ENCODE data around the gene C1QTNF3. TPM values are rescaled to one million over a fixed set of nuclear protein-coding genes. Genes with fewer than 3 reads are reported as not detected.

Gene C1QTNF3
- total and polyA plus RNA-seq, 4 donors: 30.3 to 52.4 (median 40.7) TPM

- no peaks in the 10 kb centered on the region for H3K4me1 ChIP-seq (ENCODE audit: control insufficient read depth, insufficient read depth, low read length)
- H3K27me3 ChIP-seq (ENCODE audit: control insufficient read depth, insufficient read depth, low read length): no peaks in the 10 kb centered on the region
- no peaks in the 10 kb centered on the region for H3K9me3 ChIP-seq (ENCODE audit: control insufficient read depth, insufficient read depth, low read length)
- H3K4me3 ChIP-seq (ENCODE audit: low read depth, low read length): no peak overlapping the region
- no peak for DNase-seq (ENCODE audit: low read depth in 4 of 6, low spot score in 6 of 6)
- H3K27ac ChIP-seq (ENCODE audit: low read depth, low read length): no peak overlapping the region
- no CpG with 5 or more reads among the region's 1 CpG for WGBS (ENCODE audit: insufficient coverage)
- peaks cover 11% of the 10 kb centered on the region for H3K36me3 ChIP-seq (ENCODE audit: control insufficient read depth, insufficient read depth, low read length)
Measured at GRCh38 chr5:34030048-34030447, 13.0 kb downstream of the C1QTNF3 start.

DNA sequence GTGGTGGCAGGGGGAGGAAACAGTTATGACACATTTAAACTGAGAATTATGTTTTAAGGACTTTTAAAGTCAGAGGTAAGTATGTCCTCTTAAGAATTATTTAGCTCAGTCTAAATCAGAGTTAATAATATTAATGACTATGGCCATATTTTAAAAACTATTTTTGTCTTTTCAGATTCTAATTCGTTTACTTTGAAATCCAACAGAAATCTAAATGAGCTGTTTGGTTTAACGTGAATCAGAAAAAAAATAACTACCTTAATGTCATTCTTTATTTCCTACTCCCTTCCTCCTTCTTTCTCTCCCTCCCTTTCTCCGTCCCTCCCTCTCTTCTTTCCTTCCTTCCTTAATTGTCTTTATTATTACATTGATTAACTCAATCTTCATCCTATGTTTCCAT lies 14.7 kb downstream of the C1QTNF3 start:
- H3K27me3 ChIP-seq (ENCODE audit: control insufficient read depth, insufficient read depth, low read length): no peaks in the 10 kb centered on the region
- H3K4me3 ChIP-seq (ENCODE audit: low read depth, low read length): no peak overlapping the region
- H3K36me3 ChIP-seq (ENCODE audit: control insufficient read depth, insufficient read depth, low read length): peaks cover 8% of the 10 kb centered on the region
- H3K4me1 ChIP-seq (ENCODE audit: control insufficient read depth, insufficient read depth, low read length): no peaks in the 10 kb centered on the region
- WGBS (ENCODE audit: insufficient coverage): 85% methylated on average over 2 of the region's 3 CpGs
- H3K9me3 ChIP-seq (ENCODE audit: control insufficient read depth, insufficient read depth, low read length): no peaks in the 10 kb centered on the region
- no peak for DNase-seq (ENCODE audit: low read depth in 4 of 6, low spot score in 6 of 6)
- no peak overlapping the region for H3K27ac ChIP-seq (ENCODE audit: low read depth, low read length)

- Histone ChIP-seq H3K27me3 (ENCODE audit: control insufficient read depth, insufficient read depth, low read length) (no peaks in the 10 kb centered on the region), H3K4me3 (ENCODE audit: low read depth, low read length) (no peak overlapping the region), H3K36me3 (ENCODE audit: control insufficient read depth, insufficient read depth, low read length) (peaks cover 4% of the 10 kb centered on the region), H3K4me1 (ENCODE audit: control insufficient read depth, insufficient read depth, low read length) (no peaks in the 10 kb centered on the region), H3K9me3 (ENCODE audit: control insufficient read depth, insufficient read depth, low read length) (no peaks in the 10 kb centered on the region), H3K27ac (ENCODE audit: low read depth, low read length) (no peak overlapping the region)
- DNase-seq (ENCODE audit: low read depth in 4 of 6, low spot score in 6 of 6): no peak
- 81% methylated on average over 6 of the region's 9 CpGs for WGBS (ENCODE audit: insufficient coverage)
Measured at GRCh38 chr5:34026089-34026761, 16.8 kb downstream of the C1QTNF3 start.

DNA sequence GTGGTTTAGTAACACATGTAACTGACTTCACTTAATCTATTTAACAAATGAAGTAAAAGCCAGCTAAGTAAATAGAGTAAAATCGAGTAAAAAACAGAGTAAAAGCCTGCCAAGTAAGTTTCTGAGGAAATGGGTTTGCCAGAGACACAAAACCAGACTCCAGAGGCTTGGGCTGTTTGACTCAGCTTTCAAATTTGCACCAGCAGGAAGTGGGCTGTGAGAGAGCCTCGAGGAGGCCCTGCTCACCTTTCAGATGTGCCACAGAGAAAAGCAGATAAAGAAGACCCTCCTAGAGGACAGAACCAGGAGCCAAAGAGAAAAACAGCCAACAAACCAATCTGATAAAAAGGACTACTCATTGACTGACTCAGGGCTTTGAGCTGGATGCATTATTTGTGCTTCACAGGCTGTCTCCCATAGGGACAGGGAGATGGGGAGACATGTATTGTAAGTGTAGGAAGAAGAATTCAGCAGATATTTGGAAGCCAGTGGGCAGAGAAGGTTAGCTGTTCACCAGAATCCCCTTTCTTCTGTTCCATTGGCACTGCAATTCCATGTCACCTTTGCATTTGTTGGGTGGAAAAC lies 20.8 kb downstream of the C1QTNF3 start:
- WGBS (ENCODE audit: insufficient coverage): 60% methylated on average over 1 of the region's 2 CpGs
- Histone ChIP-seq H3K36me3 (ENCODE audit: control insufficient read depth, insufficient read depth, low read length) (peaks cover 2% of the 10 kb centered on the region), H3K4me3 (ENCODE audit: low read depth, low read length) (no peak overlapping the region), H3K27ac (ENCODE audit: low read depth, low read length) (no peak overlapping the region), H3K27me3 (ENCODE audit: control insufficient read depth, insufficient read depth, low read length) (no peaks in the 10 kb centered on the region), H3K4me1 (ENCODE audit: control insufficient read depth, insufficient read depth, low read length) (no peaks in the 10 kb centered on the region), H3K9me3 (ENCODE audit: control insufficient read depth, insufficient read depth, low read length) (no peaks in the 10 kb centered on the region)
- no peak for DNase-seq (ENCODE audit: low read depth in 4 of 6, low spot score in 6 of 6)

- H3K4me1 ChIP-seq (ENCODE audit: control insufficient read depth, insufficient read depth, low read length): no peaks in the 10 kb centered on the region
- H3K9me3 ChIP-seq (ENCODE audit: control insufficient read depth, insufficient read depth, low read length): no peaks in the 10 kb centered on the region
- DNase-seq (ENCODE audit: low read depth in 4 of 6, low spot score in 6 of 6): no peak
- peaks cover 2% of the 10 kb centered on the region for H3K36me3 ChIP-seq (ENCODE audit: control insufficient read depth, insufficient read depth, low read length)
- no peak overlapping the region for H3K27ac ChIP-seq (ENCODE audit: low read depth, low read length)
- H3K4me3 ChIP-seq (ENCODE audit: low read depth, low read length): no peak overlapping the region
- H3K27me3 ChIP-seq (ENCODE audit: control insufficient read depth, insufficient read depth, low read length): no peaks in the 10 kb centered on the region
- no CpG with 5 or more reads among the region's 2 CpGs for WGBS (ENCODE audit: insufficient coverage)
Measured at GRCh38 chr5:34021334-34021733, 21.7 kb downstream of the C1QTNF3 start.

- no peaks in the 10 kb centered on the region for H3K4me1 ChIP-seq (ENCODE audit: control insufficient read depth, insufficient read depth, low read length)
- DNase-seq (ENCODE audit: low read depth in 4 of 6, low spot score in 6 of 6): no peak
- no peak overlapping the region for H3K27ac ChIP-seq (ENCODE audit: low read depth, low read length)
- H3K36me3 ChIP-seq (ENCODE audit: control insufficient read depth, insufficient read depth, low read length): peaks cover 2% of the 10 kb centered on the region
- no peaks in the 10 kb centered on the region for H3K27me3 ChIP-seq (ENCODE audit: control insufficient read depth, insufficient read depth, low read length)
- no peak overlapping the region for H3K4me3 ChIP-seq (ENCODE audit: low read depth, low read length)
- WGBS (ENCODE audit: insufficient coverage): 100% methylated on average over 1 of the region's 1 CpG
- H3K9me3 ChIP-seq (ENCODE audit: control insufficient read depth, insufficient read depth, low read length): no peaks in the 10 kb centered on the region
Measured at GRCh38 chr5:34020726-34021125, 22.3 kb downstream of the C1QTNF3 start.

DNA sequence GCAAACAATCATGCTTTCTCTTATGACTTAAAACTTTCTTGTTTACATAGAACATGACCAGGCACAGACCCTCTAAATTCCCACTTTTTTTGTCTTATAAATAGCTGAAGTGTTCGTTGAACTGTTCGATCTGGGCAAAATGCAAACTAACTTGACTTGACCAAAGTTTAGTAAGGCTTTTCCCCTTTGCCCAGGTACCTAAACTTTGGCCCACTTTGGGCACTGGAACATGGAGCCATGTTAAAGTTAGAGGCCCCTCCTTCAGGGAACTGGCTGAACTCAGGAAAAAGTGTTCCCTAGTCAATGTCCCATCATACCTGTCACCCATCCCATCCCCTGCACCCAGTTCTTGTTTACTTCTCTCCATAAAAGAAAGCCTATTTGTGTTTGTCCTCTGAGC lies 25.8 kb downstream of the C1QTNF3 start:
- H3K9me3 ChIP-seq (ENCODE audit: control insufficient read depth, insufficient read depth, low read length): no peaks in the 10 kb centered on the region
- peaks cover 2% of the 10 kb centered on the region for H3K36me3 ChIP-seq (ENCODE audit: control insufficient read depth, insufficient read depth, low read length)
- no peak for DNase-seq (ENCODE audit: low read depth in 4 of 6, low spot score in 6 of 6)
- 92% methylated on average over 2 of the region's 2 CpGs for WGBS (ENCODE audit: insufficient coverage)
- no peak overlapping the region for H3K4me3 ChIP-seq (ENCODE audit: low read depth, low read length)
- H3K27ac ChIP-seq (ENCODE audit: low read depth, low read length): no peak overlapping the region
- H3K27me3 ChIP-seq (ENCODE audit: control insufficient read depth, insufficient read depth, low read length): no peaks in the 10 kb centered on the region
- peaks cover 2% of the 10 kb centered on the region for H3K4me1 ChIP-seq (ENCODE audit: control insufficient read depth, insufficient read depth, low read length)

- DNase-seq (ENCODE audit: low read depth in 4 of 6, low spot score in 6 of 6): peak in 1 of 6 donors; percentile 37
- no peak overlapping the region for H3K4me3 ChIP-seq (ENCODE audit: low read depth, low read length)
- H3K27me3 ChIP-seq (ENCODE audit: control insufficient read depth, insufficient read depth, low read length): no peaks in the 10 kb centered on the region
- no peak overlapping the region for H3K27ac ChIP-seq (ENCODE audit: low read depth, low read length)
- peaks cover 2% of the 10 kb centered on the region for H3K4me1 ChIP-seq (ENCODE audit: control insufficient read depth, insufficient read depth, low read length)
- peaks cover 2% of the 10 kb centered on the region for H3K36me3 ChIP-seq (ENCODE audit: control insufficient read depth, insufficient read depth, low read length)
- H3K9me3 ChIP-seq (ENCODE audit: control insufficient read depth, insufficient read depth, low read length): no peaks in the 10 kb centered on the region
- 71% methylated on average over 2 of the region's 2 CpGs for WGBS (ENCODE audit: insufficient coverage)
Measured at GRCh38 chr5:34016750-34017149, 26.3 kb downstream of the C1QTNF3 start.

- H3K4me1 ChIP-seq (ENCODE audit: control insufficient read depth, insufficient read depth, low read length): peaks cover 2% of the 10 kb centered on the region
Measured at GRCh38 chr5:34016222-34016621, 26.8 kb downstream of the C1QTNF3 start.

More at GRCh38 chr5:34016222-34016621, 26.8 kb downstream of the C1QTNF3 start:
- no peak for DNase-seq (ENCODE audit: low read depth in 4 of 6, low spot score in 6 of 6)
- Histone ChIP-seq H3K27ac (ENCODE audit: low read depth, low read length) (no peak overlapping the region), H3K36me3 (ENCODE audit: control insufficient read depth, insufficient read depth, low read length) (peaks cover 2% of the 10 kb centered on the region), H3K4me3 (ENCODE audit: low read depth, low read length) (no peak overlapping the region), H3K9me3 (ENCODE audit: control insufficient read depth, insufficient read depth, low read length) (no peaks in the 10 kb centered on the region), H3K27me3 (ENCODE audit: control insufficient read depth, insufficient read depth, low read length) (no peaks in the 10 kb centered on the region)
- 90% methylated on average over 2 of the region's 5 CpGs for WGBS (ENCODE audit: insufficient coverage)
